GM12878 (cell line): ENCODE data around the gene FRYL. TPM values are rescaled to one million over a fixed set of nuclear protein-coding genes. Genes with fewer than 3 reads are reported as not detected.

Experiments
- ATAC-seq: fragments of 200-7000 bp; cut with Tn5 transposase; 3 replicates; pipeline ENCODE4 v1.9.1; 2020; ENCODE audit warnings: mild to moderate bottlenecking, moderate library complexity
- BruUV-seq: library from RNA; stranded (reverse); fragments of 400-500 nt; replicated peaks from 2 replicates; lab custom pipeline; 2021; lab: Mats Ljungman, UMichigan
- CTCF ChIA-PET: fragments of 300-600 bp; sonication (Branson Sonifier 250); formaldehyde crosslinking; extraction: SDS; loops from one replicate; lab custom pipeline; 2021; ENCODE audit warnings: inconsistent platforms; lab: Yijun Ruan, JAX
- POLR2A ChIA-PET: fragments of 350-600 bp; formaldehyde crosslinking; extraction: SDS; loops from one replicate; lab custom pipeline; 2021; ENCODE audit warnings: inconsistent platforms; lab: Charles Lee
- RAD21 ChIA-PET: fragments of 300-600 bp; sonication (Branson Sonifier 250); formaldehyde crosslinking; loops from one replicate; lab custom pipeline; 2023; ENCODE audit warnings: antibody characterized with exemption; ENCODE audit not compliant: unreplicated experiment; lab: Charles Lee
- SMC1A ChIA-PET: fragments of 300-600 bp; sonication (Branson Sonifier 250); formaldehyde crosslinking; loops from one replicate; lab custom pipeline; 2023; ENCODE audit not compliant: unreplicated experiment, uncharacterized antibody; lab: Charles Lee
- DNase-seq: peaks from one replicate; pipeline ENCODE4 v3.0.0-alpha.2; 2011; ENCODE audit warnings: low read depth, low spot score
- FAIRE-seq: peaks from 3 replicates; lab custom pipeline; 2011; peaks lifted over from hg19 to GRCh38; lab: Jason Lieb, UNC
- H2AFZ ChIP-seq: 2 replicates; pipeline ENCODE4 v1.6.0; 2011; ENCODE audit warnings: low read depth, low read length, control low read depth; ENCODE audit not compliant: control insufficient read depth
- H3K27ac ChIP-seq: 2 replicates; pipeline ENCODE4 v1.5.1; 2011; ENCODE audit warnings: control low read depth; ENCODE audit not compliant: control insufficient read depth, insufficient read depth
- H3K27me3 ChIP-seq, 2 experiments: replicated peaks in 1 of 2; 2 replicates each; pipeline versions ENCODE4 v1.6.0 to v1.6.1; 2011; ENCODE audit warnings: low read length in 1 of 2; ENCODE audit not compliant: control insufficient read depth in 2 of 2, insufficient read depth in 2 of 2
- H3K36me3 ChIP-seq, 2 experiments: 2 replicates each; pipeline ENCODE4 v1.5.1; 2011; ENCODE audit warnings: low read length in 1 of 2; ENCODE audit not compliant: control insufficient read depth in 2 of 2, insufficient read depth in 2 of 2
- H3K4me1 ChIP-seq: 2 replicates; pipeline ENCODE4 v1.6.1; 2011; ENCODE audit warnings: mild to moderate bottlenecking, low read length, moderate library complexity, mixed read lengths; ENCODE audit not compliant: control insufficient read depth, insufficient read depth
- H3K4me2 ChIP-seq: 2 replicates; pipeline ENCODE4 v1.6.0; 2011; ENCODE audit warnings: control low read depth; ENCODE audit not compliant: control insufficient read depth, insufficient read depth
- H3K4me3 ChIP-seq: fragments of 200-600 bp; sonication (generic); 2 replicates; pipeline ENCODE4 v1.5.1; 2016
- H3K79me2 ChIP-seq: 2 replicates; pipeline ENCODE4 v1.6.0; 2011; ENCODE audit warnings: low read length; ENCODE audit not compliant: control insufficient read depth, insufficient read depth
- H3K9ac ChIP-seq: 2 replicates; pipeline ENCODE4 v1.8.0; 2011; ENCODE audit warnings: low read length, control low read depth, mixed read lengths; ENCODE audit not compliant: control insufficient read depth, insufficient read depth
- H3K9me3 ChIP-seq: replicated peaks from 3 replicates; pipeline ENCODE4 v1.5.1; 2011; ENCODE audit warnings: mild to moderate bottlenecking, low read length; ENCODE audit not compliant: control insufficient read depth, insufficient read depth
- H4K20me1 ChIP-seq: 2 replicates; pipeline ENCODE4 v1.6.0; 2011; ENCODE audit not compliant: control insufficient read depth, insufficient read depth
- E2F8 ChIP-seq: fragments of 450-650 bp; IDR thresholded peaks from 2 replicates; pipeline ENCODE4 v1.6.1; 2018; ENCODE audit warnings: mild to moderate bottlenecking, low read depth, moderate library complexity; ENCODE audit not compliant: partially characterized antibody
- GATAD2B ChIP-seq: fragments of 450-650 bp; conservative IDR thresholded peaks from 2 replicates; pipeline ENCODE4 v1.6.1; 2017; ENCODE audit warnings: low read depth, mild to moderate bottlenecking, moderate library complexity
- IRF5 ChIP-seq: fragments of 450-650 bp; IDR thresholded peaks from 2 replicates; pipeline ENCODE4 v1.6.1; 2017; ENCODE audit warnings: borderline replicate concordance
- POLR2AphosphoS5 ChIP-seq: IDR thresholded peaks from 2 replicates; pipeline ENCODE4 v1.6.1; 2011; ENCODE audit warnings: mild to moderate bottlenecking, low read length, inconsistent platforms
- SIN3A ChIP-seq: IDR thresholded peaks from 2 replicates; pipeline ENCODE4 v1.6.1; 2012; ENCODE audit warnings: low read depth, low read length, improper control_type of control experiment
- YY1 ChIP-seq: IDR thresholded peaks from 2 replicates; pipeline ENCODE4 v1.6.1; 2011; ENCODE audit warnings: low read depth, mild to moderate bottlenecking, low read length
- ZNF217 ChIP-seq: fragments of 450-650 bp; IDR thresholded peaks from 2 replicates; pipeline ENCODE4 v1.6.1; 2017; ENCODE audit warnings: antibody characterized with exemption, mild to moderate bottlenecking
- WGBS: methylation state at CpG from one replicate; pipeline ENCODE4 v1.1.6; 2016; ENCODE audit warnings: low lambda C conversion rate; ENCODE audit not compliant: insufficient replicate concordance, insufficient coverage; ENCODE audit errors: missing lambda C conversion rate; 5-methylcytosine and 5-hydroxymethylcytosine counted together
- in situ Hi-C: fragments of 300-500 bp; cut with MboI; formaldehyde crosslinking; loops from 9 replicates; pipeline ENCODE4 v1.14.3; 2018; ENCODE audit warnings: mixed read lengths
- intact Hi-C: fragments of 100-400 bp; cut with micrococcal nuclease; formaldehyde crosslinking; loops from one replicate; pipeline ENCODE4 v1.14.2; 2022; ENCODE audit not compliant: unreplicated experiment
- polyA plus RNA-seq, 11 experiments: library from polyadenylated mRNA; depleted of rRNA in 4 of 11; unstranded in 6 of 11; stranded (reverse) in 5 of 11; fragments of >200 nt; fragmentation: Nextera tagmentation in 4 of 11; fragmentation: Illumina TruSeq in 1 of 11; extraction: Ambion mirVana in 4 of 11; extraction: Trizol in 1 of 11; gene quantifications; 1 replicate in 1 of 11; 2 replicates in 10 of 11; pipeline versions ENCODE4 v1.2.1 to v1.2.3, GENCODE V29; 2011 to 2016; ENCODE audit warnings: inconsistent platforms in 2 of 11, missing spikeins in 2 of 11, low read depth in 1 of 11
- total RNA-seq, 4 experiments: library from RNA; depleted of rRNA in 3 of 4; stranded (reverse); fragments of >200 nt in 3 of 4; fragmentation: Illumina TruSeq in 1 of 4; extraction: Trizol in 1 of 4; gene quantifications; 2 replicates each; pipeline versions ENCODE4 v1.2.1 to v1.2.3, GENCODE V29; 2013 to 2021

Gene FRYL
- total and polyA plus RNA-seq, 10 of the 15 experiments (the other 5 are each of a cell fraction or from before 2014, with no cell fraction given) = 10.3 to 50.6 (median 28.7) TPM

GRCh38 chr4:48620093-48620492 is 160.0 kb downstream of the FRYL start:
- ChIA-PET POLR2A (no interaction called here), CTCF (interaction anchor here (1.0 to 1.5 kb wide), 2 partner anchors 22 to 41 kb away, joined by 3 read pairs; no protein-coding TSS in a partner anchor), SMC1A (interaction anchor here (1.0 to 3.5 kb wide), 4 partner anchors 11 to 75 kb away, joined by 3 to 8 read pairs (median 5); no protein-coding TSS in a partner anchor), RAD21 (interaction anchor here (1.0 kb wide), 1 partner anchor 48 kb away, joined by 4 read pairs; no protein-coding TSS in a partner anchor)
- no peak overlapping the region for H3K4me2 ChIP-seq
- ATAC-seq (no peak), DNase-seq (no peak), FAIRE-seq (no peak)
- peaks cover 2 to 23% of the 10 kb centered on the region in 2 experiments for H3K36me3 ChIP-seq
- H2AFZ ChIP-seq = no peak overlapping the region
- H3K9me3 ChIP-seq = no peaks in the 10 kb centered on the region; the same call in 2 of the 3 replicates
- 57% methylated on average over 1 of the region's 1 CpG for WGBS
- H3K27me3 ChIP-seq = no peaks in the 10 kb centered on the region
- no peak overlapping the region for H3K4me3 ChIP-seq
- in situ Hi-C loops (no loop called here), intact Hi-C loops (no loop called here)
- no peak for TF ChIP-seq POLR2AphosphoS5
- no peak for TF ChIP-seq GATAD2B
- TF ChIP-seq SIN3A = no peak
- TF ChIP-seq IRF5 = no peak
- no peak for TF ChIP-seq E2F8
- TF ChIP-seq YY1 = no peak
- TF ChIP-seq ZNF217 = no peak
- no TSS peak for BruUV-seq
- no peaks in the 10 kb centered on the region for H3K4me1 ChIP-seq
- no peaks in the 10 kb centered on the region for H3K79me2 ChIP-seq
- no peak overlapping the region for H3K9ac ChIP-seq
- no peak overlapping the region for H3K27ac ChIP-seq
- no peaks in the 10 kb centered on the region for H4K20me1 ChIP-seq
